HG03135 (cell line): Measurements from ENCODE around the gene LIX1L.
A peak's percentile ranks its signal among the peaks of the same experiment; 100 is the strongest.

Experiments used
- ATAC-seq: cut with Tn5 transposase; IDR thresholded peaks from one replicate; pipeline ENCODE4 v1.9.1; 2021; ENCODE audit warnings: mild to moderate bottlenecking, moderate library complexity; ENCODE audit not compliant: unreplicated experiment

Gene LIX1L

GRCh38 chr1:145957443-145958319 is at the start of gene LIX1L:
LIX1L (minus strand) TSS chr1:145958017; CDS start chr1:145957927, 90 bp downstream.
- peak; percentile 83 for ATAC-seq

DNA sequence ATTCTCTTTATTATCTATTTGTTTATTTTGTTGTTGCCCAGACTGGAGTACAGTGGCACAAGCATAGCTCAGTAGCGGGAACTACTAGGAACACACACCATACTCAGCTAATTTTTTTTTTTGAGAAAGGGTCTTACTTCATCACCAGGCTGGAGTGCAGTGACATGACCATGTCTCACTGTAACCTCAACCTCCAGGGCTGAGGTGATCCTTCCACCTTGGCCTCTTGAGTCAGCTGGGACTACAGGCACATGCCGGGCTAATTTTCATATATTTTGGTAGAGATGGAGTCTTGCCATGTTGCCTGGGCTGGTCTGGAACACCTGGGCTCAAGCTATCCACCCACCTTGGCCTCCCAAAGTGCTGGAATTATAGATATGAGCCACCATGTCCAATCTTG is 43.9 kb upstream of the LIX1L start:
- ATAC-seq: no peak

- ATAC-seq: no peak
These were observed 41.7 kb upstream of the LIX1L start for GRCh38 chr1:145999321-146000024.

DNA sequence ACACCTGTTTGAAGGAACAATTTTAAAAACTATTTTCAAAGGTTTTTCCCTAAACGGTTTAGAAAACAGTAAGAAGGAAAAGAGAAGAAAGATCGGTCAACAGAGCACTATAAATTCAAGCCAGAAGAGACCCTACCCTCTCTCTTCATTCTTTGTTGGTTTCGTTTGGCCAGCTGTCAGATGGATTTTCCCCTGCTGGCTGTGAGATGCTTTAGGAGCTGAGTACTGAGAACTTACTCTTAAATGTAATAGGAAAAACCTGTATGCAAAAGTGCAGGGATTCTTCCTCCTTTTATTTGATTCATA is 39.9 kb upstream of the LIX1L start:
- ATAC-seq: no peak

- ATAC-seq: peak; percentile 37
These were observed 39.4 kb upstream of the LIX1L start for GRCh38 chr1:145997016-145997717.

DNA sequence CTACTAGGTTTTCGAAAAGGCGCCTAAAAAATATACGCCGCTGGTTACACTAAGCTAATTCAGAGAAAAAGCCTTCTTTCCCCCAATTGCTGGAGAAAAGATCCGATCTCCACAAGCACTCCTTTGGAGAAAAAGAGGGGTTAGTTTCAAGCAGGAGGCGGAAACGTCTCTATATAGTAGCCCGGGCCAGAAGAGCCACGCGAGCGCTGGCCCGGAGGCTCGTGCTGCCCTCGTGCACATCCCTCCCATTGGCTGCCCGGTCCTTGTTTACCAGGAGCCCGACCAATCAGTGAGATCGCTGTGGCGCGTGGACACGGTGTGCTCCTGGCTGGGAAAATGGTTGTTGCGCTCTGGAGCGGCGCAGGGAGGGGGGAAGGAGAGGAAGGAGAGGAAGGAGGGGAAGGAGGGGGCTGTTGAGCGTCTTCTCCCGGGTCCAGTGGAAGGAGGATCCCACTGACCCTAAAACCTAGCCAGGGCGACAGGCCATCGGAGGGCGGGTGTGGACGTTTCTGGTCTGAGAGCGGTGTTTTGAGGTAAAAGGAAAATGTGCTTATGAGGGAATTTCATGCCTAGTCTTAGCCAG is 38.7 kb upstream of the LIX1L start, which contains the start of gene TXNIP:
TXNIP (minus strand) TSS at position 147 of the 583 bp plus-strand sequence. CDS start 313 bp downstream, outside the sequence.
- ATAC-seq: peak; percentile 85

- ATAC-seq: no peak
These were observed 38.2 kb upstream of the LIX1L start for GRCh38 chr1:145995964-145996432.

GRCh38 chr1:145995148-145995881 is 37.5 kb upstream of the LIX1L start:
- ATAC-seq: no peak

GRCh38 chr1:145994391-145995120 is 36.7 kb upstream of the LIX1L start:
- no peak for ATAC-seq

- no peak for ATAC-seq
These were observed 36.0 kb upstream of the LIX1L start for GRCh38 chr1:145993618-145994390.

DNA sequence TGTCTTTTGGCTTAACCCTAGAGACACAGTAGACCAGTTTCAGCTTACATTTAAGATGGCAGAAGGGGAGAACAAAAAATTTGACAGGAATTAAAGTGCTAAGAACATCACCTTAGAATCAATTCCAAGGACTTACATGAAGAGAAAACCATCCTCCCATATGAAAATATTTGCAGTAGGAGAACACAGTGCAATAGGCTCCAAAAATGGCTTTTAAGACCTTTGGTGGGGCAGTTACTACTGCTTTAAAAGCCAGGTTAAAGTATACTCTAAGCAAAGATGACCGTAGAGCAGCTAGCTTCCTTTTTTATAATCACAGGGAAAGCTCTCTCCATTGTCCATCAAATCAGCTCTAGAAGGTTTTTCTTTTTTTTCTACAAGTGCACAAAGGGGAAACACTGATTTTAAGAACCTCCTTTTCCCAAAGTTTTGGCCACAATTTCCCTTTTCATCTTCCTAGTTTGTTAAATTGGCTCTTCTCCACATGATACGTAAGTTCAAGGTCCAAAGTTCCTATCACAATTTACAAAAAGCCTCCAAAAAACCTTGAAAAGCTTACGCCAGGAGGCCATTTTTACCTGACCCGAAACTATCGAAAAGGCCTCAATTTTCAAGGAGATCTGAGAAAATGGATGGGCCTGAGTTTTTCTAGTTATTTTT is 35.3 kb upstream of the LIX1L start:
- no peak for ATAC-seq

GRCh38 chr1:145992502-145992936 is 34.7 kb upstream of the LIX1L start:
- ATAC-seq: no peak

- ATAC-seq: no peak
These were observed 34.1 kb upstream of the LIX1L start for GRCh38 chr1:145991735-145992412.

GRCh38 chr1:145990249-145990855 is 32.5 kb upstream of the LIX1L start:
- no peak for ATAC-seq

- no peak for ATAC-seq
These were observed 31.0 kb upstream of the LIX1L start for GRCh38 chr1:145988773-145989172.

DNA sequence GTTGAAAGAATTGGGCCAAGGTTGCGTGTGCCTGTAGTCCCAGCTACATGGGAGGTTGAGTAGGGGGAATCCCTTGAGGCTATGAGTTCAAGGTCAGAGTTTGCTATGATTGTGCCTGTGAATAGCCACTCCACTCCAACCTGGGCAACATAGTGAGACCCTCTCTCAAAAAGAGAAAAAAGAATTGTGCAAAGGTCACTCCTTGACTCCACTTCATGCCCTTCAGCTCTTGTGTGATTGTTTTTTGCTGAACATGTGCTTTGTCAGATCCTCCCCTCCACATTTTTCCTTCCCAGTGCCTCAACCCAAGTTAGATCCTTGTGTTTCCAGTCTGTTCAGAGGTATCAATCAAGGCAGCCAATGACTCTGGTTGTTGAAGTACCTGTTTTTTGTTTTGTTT is 30.1 kb upstream of the LIX1L start:
- ATAC-seq: no peak

GRCh38 chr1:145986551-145986950 is 28.7 kb upstream of the LIX1L start:
- ATAC-seq: no peak
